ENCODE data around the gene PRKCA.

Gene PRKCA

GRCh38 chr17:66749217-66749832 is 446.9 kb downstream of the PRKCA start:
- no peak for DNase-seq (ENCODE audit: low read depth in 1 of 2, low spot score in 1 of 2)
- no peak overlapping the region for H3K27ac ChIP-seq (replicated peaks)
- TF ChIP-seq GABPA (IDR thresholded peaks at IDR 0.05; ENCODE audit: low read depth), result no peak
- TF ChIP-seq REST (IDR thresholded peaks at IDR 0.05; ENCODE audit: insufficient replicate concordance, low read depth), result no peak
- no peak for TF ChIP-seq CTCF (IDR thresholded peaks at IDR 0.05; ENCODE audit: insufficient read depth, low read length)
- TF ChIP-seq SPI1 (IDR thresholded peaks at IDR 0.05; ENCODE audit: borderline replicate concordance, low read depth), result no peak
- no peak overlapping the region for H3K4me3 ChIP-seq (replicated peaks; ENCODE audit: insufficient read depth, low read length)
- no peaks in the 10 kb centered on the region for H3K27me3 ChIP-seq (ENCODE audit: insufficient read depth, poor library complexity, severe bottlenecking)

- H3K27ac ChIP-seq (replicated peaks), result no peak overlapping the region
- H3K27me3 ChIP-seq (ENCODE audit: insufficient read depth, poor library complexity, severe bottlenecking), result no peaks in the 10 kb centered on the region
- TF ChIP-seq POLR2AphosphoS5 (IDR thresholded peaks at IDR 0.05; ENCODE audit: low read depth) (no peak), GABPA (IDR thresholded peaks at IDR 0.05; ENCODE audit: low read depth) (no peak), SPI1 (IDR thresholded peaks at IDR 0.05; ENCODE audit: borderline replicate concordance, low read depth) (no peak), REST (IDR thresholded peaks at IDR 0.05; ENCODE audit: insufficient replicate concordance, low read depth) (no peak), CTCF (IDR thresholded peaks at IDR 0.05; ENCODE audit: insufficient read depth, low read length) (no peak)
- DNase-seq (ENCODE audit: low read depth in 1 of 2, low spot score in 1 of 2), result no peak
- H3K4me3 ChIP-seq (replicated peaks; ENCODE audit: insufficient read depth, low read length), result no peak overlapping the region
Measured at GRCh38 chr17:66750116-66750515, 447.7 kb downstream of the PRKCA start.

- DNase-seq (ENCODE audit: low read depth in 1 of 2, low spot score in 1 of 2), result no peak
- Histone ChIP-seq H3K27me3 (ENCODE audit: insufficient read depth, poor library complexity, severe bottlenecking) (no peaks in the 10 kb centered on the region), H3K27ac (replicated peaks) (no peak overlapping the region), H3K4me3 (replicated peaks; ENCODE audit: insufficient read depth, low read length) (no peak overlapping the region)
- TF ChIP-seq REST (IDR thresholded peaks at IDR 0.05; ENCODE audit: insufficient replicate concordance, low read depth) (no peak), POLR2AphosphoS5 (IDR thresholded peaks at IDR 0.05; ENCODE audit: low read depth) (no peak), SPI1 (IDR thresholded peaks at IDR 0.05; ENCODE audit: borderline replicate concordance, low read depth) (no peak), CTCF (IDR thresholded peaks at IDR 0.05; ENCODE audit: insufficient read depth, low read length) (no peak), GABPA (IDR thresholded peaks at IDR 0.05; ENCODE audit: low read depth) (no peak)
Measured at GRCh38 chr17:66750781-66751543, 448.5 kb downstream of the PRKCA start.

All from HL-60 (cell line).